Rectal smooth muscle tissue (tissue), 1 donor: ENCODE results near the gene RAP1GAP2.
A peak's percentile ranks its signal among the peaks of the same experiment; 100 is the strongest.

ENCODE experiments used
- H3K27ac ChIP-seq: one replicate; pipeline ENCODE4 v1.7.0; 2013; ENCODE audit warnings: low read depth, low read length, inconsistent platforms
- H3K27me3 ChIP-seq: one replicate; pipeline ENCODE4 v1.7.0; 2013; ENCODE audit warnings: low read length; ENCODE audit not compliant: control insufficient read depth, insufficient read depth
- H3K36me3 ChIP-seq: one replicate; pipeline ENCODE4 v1.7.0; 2013; ENCODE audit warnings: low read length; ENCODE audit not compliant: control insufficient read depth, insufficient read depth
- H3K4me1 ChIP-seq: one replicate; pipeline ENCODE4 v1.7.0; 2013; ENCODE audit warnings: low read length; ENCODE audit not compliant: control insufficient read depth, insufficient read depth
- H3K4me3 ChIP-seq: one replicate; pipeline ENCODE4 v1.7.0; 2013; ENCODE audit warnings: low read length
- H3K9ac ChIP-seq: one replicate; pipeline ENCODE4 v1.7.0; 2013; ENCODE audit warnings: low read length

RAP1GAP2 gene

GRCh38 chr17:2971851-2972250, 175.6 kb downstream of the RAP1GAP2 start:
- Histone ChIP-seq H3K9ac (no peak overlapping the region), H3K27me3 (no peaks in the 10 kb centered on the region), H3K27ac (no peak overlapping the region), H3K36me3 (no peaks in the 10 kb centered on the region), H3K4me1 (peaks cover 4% of the 10 kb centered on the region), H3K4me3 (no peak overlapping the region)

DNA sequence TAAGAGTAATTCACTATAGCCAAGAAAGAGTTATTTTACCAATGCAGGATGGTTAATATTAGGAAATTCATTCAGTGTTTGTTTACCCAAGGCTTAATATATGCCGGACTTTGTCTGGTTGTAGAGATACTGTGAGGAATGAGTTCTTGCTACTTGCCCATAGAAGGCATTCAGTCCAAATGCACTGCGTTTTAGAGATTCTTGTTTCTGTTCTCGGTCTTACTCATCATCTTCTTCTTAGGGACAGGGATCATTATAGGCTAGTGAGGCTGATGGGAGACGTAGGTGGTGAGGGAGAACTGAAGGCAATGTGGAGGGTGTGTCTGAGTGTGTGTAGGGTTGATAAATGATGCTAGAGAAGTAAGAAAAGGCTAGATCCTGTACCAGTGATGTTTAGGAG, 176.5 kb downstream of the RAP1GAP2 start:
- no peak overlapping the region for H3K27ac ChIP-seq
- H3K9ac ChIP-seq: no peak overlapping the region
- H3K27me3 ChIP-seq: no peaks in the 10 kb centered on the region
- H3K4me3 ChIP-seq: no peak overlapping the region
- no peaks in the 10 kb centered on the region for H3K36me3 ChIP-seq
- H3K4me1 ChIP-seq: no peaks in the 10 kb centered on the region

- no peaks in the 10 kb centered on the region for H3K36me3 ChIP-seq
- no peak overlapping the region for H3K9ac ChIP-seq
- H3K4me3 ChIP-seq: no peak overlapping the region
- H3K4me1 ChIP-seq: no peaks in the 10 kb centered on the region
- H3K27me3 ChIP-seq: no peaks in the 10 kb centered on the region
- H3K27ac ChIP-seq: no peak overlapping the region
Observed at GRCh38 chr17:2974347-2974746, 178.1 kb downstream of the RAP1GAP2 start.

DNA sequence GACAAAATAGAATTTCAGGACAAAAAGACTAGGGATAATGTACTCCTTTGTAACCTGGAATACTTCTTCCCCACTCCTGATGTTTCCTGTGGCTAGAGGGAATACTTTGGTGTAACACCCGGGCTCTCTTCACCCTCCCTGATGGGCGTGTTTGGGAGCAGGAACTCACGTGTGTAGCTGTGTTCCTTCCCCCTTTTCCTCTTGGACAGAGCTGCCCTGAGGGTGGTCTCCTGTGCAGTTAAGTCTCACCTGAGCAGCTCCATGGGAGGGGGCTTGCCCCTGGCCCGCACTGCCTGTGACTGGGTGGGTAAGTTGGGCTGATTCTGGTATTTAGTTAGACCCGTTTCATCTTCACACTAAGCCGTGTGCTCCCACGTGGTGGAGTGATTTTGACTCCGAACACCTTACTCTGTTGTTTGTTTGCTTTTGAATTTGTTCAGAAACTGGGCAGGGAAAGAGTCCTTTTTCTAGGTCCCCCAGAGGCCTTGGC, 179.3 kb downstream of the RAP1GAP2 start:
- Histone ChIP-seq H3K27ac (peak overlapping the region; percentile 57), H3K4me3 (peak overlapping the region; percentile 58), H3K36me3 (no peaks in the 10 kb centered on the region), H3K27me3 (no peaks in the 10 kb centered on the region), H3K9ac (no peak overlapping the region), H3K4me1 (no peaks in the 10 kb centered on the region)

GRCh38 chr17:2977157-2977556, 180.9 kb downstream of the RAP1GAP2 start:
- Histone ChIP-seq H3K9ac (no peak overlapping the region), H3K4me1 (no peaks in the 10 kb centered on the region), H3K36me3 (peaks cover 7% of the 10 kb centered on the region), H3K4me3 (no peak overlapping the region), H3K27ac (no peak overlapping the region), H3K27me3 (no peaks in the 10 kb centered on the region)

DNA sequence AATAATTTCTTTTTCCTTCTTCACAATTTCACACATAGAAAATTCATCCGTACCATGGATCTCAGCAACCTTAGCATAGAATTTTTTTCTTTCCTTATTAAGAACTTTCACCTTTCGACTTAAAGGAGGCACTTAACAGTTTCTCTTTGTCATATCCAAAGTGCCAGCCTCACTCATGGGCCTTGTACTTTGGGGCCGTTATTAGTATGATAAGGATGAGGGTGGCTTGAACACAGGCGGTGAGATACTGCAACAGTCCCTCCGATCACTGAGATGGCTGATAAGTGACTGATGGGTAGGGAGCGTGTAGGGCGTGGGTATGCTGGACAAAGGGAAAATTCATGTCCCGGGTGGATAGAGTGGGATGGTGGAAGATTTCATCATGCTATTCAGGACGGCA, 181.9 kb downstream of the RAP1GAP2 start:
- Histone ChIP-seq H3K27me3 (no peaks in the 10 kb centered on the region), H3K4me1 (peaks cover 7% of the 10 kb centered on the region), H3K9ac (no peak overlapping the region), H3K27ac (no peak overlapping the region), H3K4me3 (no peak overlapping the region), H3K36me3 (peaks cover 7% of the 10 kb centered on the region)

DNA sequence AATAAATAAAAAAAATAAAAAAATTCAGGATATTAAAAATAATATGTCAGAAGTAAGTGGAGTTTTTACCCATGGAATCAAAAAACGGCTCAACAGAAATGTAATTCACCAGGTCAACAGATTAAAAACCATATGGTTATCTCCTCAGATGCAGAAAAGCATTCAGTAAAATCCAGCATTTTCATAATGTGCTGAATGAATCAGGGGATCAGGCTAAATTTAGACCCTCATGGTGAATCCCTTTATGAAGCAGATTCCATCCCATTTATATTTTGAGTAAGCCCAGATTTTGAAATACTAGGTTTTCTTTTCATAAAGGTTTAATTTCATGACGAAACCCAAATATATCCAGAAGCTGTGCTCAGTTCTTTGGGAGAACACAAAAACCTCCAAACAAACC, 182.8 kb downstream of the RAP1GAP2 start:
- Histone ChIP-seq H3K27ac (no peak overlapping the region), H3K4me1 (peaks cover 9% of the 10 kb centered on the region), H3K36me3 (peaks cover 7% of the 10 kb centered on the region), H3K9ac (no peak overlapping the region), H3K27me3 (no peaks in the 10 kb centered on the region), H3K4me3 (no peak overlapping the region)

DNA sequence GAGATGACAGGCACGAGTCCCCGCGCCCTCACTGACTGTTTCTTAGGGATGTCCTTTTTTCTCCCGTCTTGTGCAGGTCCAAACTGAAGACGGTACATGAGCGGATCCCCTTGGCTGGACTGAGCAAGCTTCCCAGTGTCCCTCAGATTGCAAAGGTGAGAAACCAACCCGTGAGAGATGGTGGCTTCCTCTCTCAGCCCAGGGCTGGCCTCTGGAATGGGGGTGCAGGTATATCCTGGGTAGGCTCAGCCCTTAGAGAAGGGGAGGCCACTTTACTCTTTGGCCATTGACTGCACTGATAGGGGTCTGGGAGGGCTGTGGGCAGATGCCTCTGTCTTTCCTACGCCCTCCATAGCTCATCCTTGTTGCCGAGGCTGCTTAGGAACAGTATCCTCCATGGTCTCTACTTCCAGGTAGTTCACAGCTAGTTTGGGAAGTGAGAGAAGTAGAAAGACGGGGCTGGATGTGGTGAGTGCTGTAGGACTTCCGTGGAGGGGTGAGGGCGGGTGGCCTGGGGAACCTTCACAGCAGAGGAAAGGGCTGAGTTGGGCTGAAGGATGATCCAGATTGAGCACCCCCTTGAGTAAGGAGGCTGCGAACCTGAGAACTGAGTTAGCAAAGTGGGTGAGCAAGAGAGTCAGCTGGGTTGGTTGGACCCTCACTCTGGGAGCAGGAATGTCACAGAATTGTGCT, 184.1 kb downstream of the RAP1GAP2 start:
- Histone ChIP-seq H3K9ac (no peak overlapping the region), H3K27ac (no peak overlapping the region), H3K4me1 (peaks cover 9% of the 10 kb centered on the region), H3K27me3 (no peaks in the 10 kb centered on the region), H3K36me3 (peaks cover 7% of the 10 kb centered on the region), H3K4me3 (no peak overlapping the region)

GRCh38 chr17:2980904-2981246, 184.6 kb downstream of the RAP1GAP2 start:
- H3K4me3 ChIP-seq: no peak overlapping the region
- H3K4me1 ChIP-seq: peaks cover 9% of the 10 kb centered on the region
- no peak overlapping the region for H3K27ac ChIP-seq
- no peaks in the 10 kb centered on the region for H3K27me3 ChIP-seq
- no peak overlapping the region for H3K9ac ChIP-seq
- H3K36me3 ChIP-seq: peaks cover 7% of the 10 kb centered on the region

- Histone ChIP-seq H3K36me3 (peaks cover 7% of the 10 kb centered on the region), H3K27me3 (no peaks in the 10 kb centered on the region), H3K27ac (no peak overlapping the region), H3K4me3 (no peak overlapping the region), H3K9ac (no peak overlapping the region), H3K4me1 (peaks cover 9% of the 10 kb centered on the region)
Observed at GRCh38 chr17:2981325-2981724, 185.1 kb downstream of the RAP1GAP2 start.

- Histone ChIP-seq H3K27ac (peak overlapping the region; percentile 80), H3K27me3 (no peaks in the 10 kb centered on the region), H3K4me3 (no peak overlapping the region), H3K36me3 (peaks cover 7% of the 10 kb centered on the region), H3K9ac (no peak overlapping the region), H3K4me1 (peaks cover 9% of the 10 kb centered on the region)
Observed at GRCh38 chr17:2982854-2983253, 186.6 kb downstream of the RAP1GAP2 start.

GRCh38 chr17:2983255-2983654, 187.0 kb downstream of the RAP1GAP2 start:
- H3K27me3 ChIP-seq: no peaks in the 10 kb centered on the region
- no peak overlapping the region for H3K9ac ChIP-seq
- H3K36me3 ChIP-seq: peaks cover 7% of the 10 kb centered on the region
- peaks cover 9% of the 10 kb centered on the region for H3K4me1 ChIP-seq
- H3K27ac ChIP-seq: peak overlapping the region; percentile 80
- H3K4me3 ChIP-seq: no peak overlapping the region

GRCh38 chr17:2985318-2985717, 189.1 kb downstream of the RAP1GAP2 start:
- Histone ChIP-seq H3K36me3 (peaks cover 7% of the 10 kb centered on the region), H3K27me3 (no peaks in the 10 kb centered on the region), H3K27ac (no peak overlapping the region), H3K4me1 (peaks cover 9% of the 10 kb centered on the region), H3K9ac (no peak overlapping the region), H3K4me3 (no peak overlapping the region)
